HepG2 (cell line): ENCODE results near the gene HSPB8.

Experiments used
- CBX2 ChIP-seq, 2 experiments: fragments of 200-600 bp in 1 of 2; sonication (generic); formaldehyde crosslinking in 1 of 2; IDR thresholded peaks; 2 replicates each; pipeline versions ENCODE4 v1.7.0 to v1.8.1; 2018 to 2022; ENCODE audit warnings: low read depth in 2 of 2, low read length in 1 of 2, mild to moderate bottlenecking in 1 of 2, missing genetic modification reagents in 1 of 2
- JUND ChIP-seq: sonication (generic); formaldehyde crosslinking; IDR thresholded peaks from 2 replicates; pipeline ENCODE4 v1.8.0; 2022; ENCODE audit warnings: mild to moderate bottlenecking, missing genetic modification reagents
- NFE2L2 ChIP-seq: fragments of 150-350 bp; IDR thresholded peaks from 2 replicates; pipeline ENCODE4 v1.6.1; 2014; ENCODE audit warnings: low read length
- POLR2A ChIP-seq, 2 experiments: IDR thresholded peaks; 2 replicates each; pipeline ENCODE4 v1.6.1; 2011; ENCODE audit warnings: low read depth in 2 of 2, low read length in 2 of 2, mild to moderate bottlenecking in 1 of 2, moderate library complexity in 1 of 2; ENCODE audit not compliant: insufficient read depth in 1 of 2
- REPIN1 ChIP-seq: sonication (generic); formaldehyde crosslinking; IDR thresholded peaks from 2 replicates; pipeline ENCODE4 v1.8.0; 2022; ENCODE audit warnings: missing genetic modification reagents, low read depth, mild to moderate bottlenecking, borderline replicate concordance
- ZNF792 ChIP-seq: IDR thresholded peaks from 2 replicates; pipeline ENCODE4 v1.6.1; 2016
- ZNF83 ChIP-seq: sonication (generic); formaldehyde crosslinking; IDR thresholded peaks from 2 replicates; pipeline ENCODE4 v1.4.0; 2020; ENCODE audit warnings: missing genetic modification reagents, mild to moderate bottlenecking, borderline replicate concordance
- ZSCAN20 ChIP-seq: sonication (generic); formaldehyde crosslinking; IDR thresholded peaks from 2 replicates; pipeline ENCODE4 v1.4.0; 2020; ENCODE audit warnings: missing genetic modification reagents, mild to moderate bottlenecking, borderline replicate concordance
- TF ChIP-seq, protein P1 (sequence below): sonication (generic); formaldehyde crosslinking; IDR thresholded peaks from 2 replicates; pipeline ENCODE4 v1.5.0; 2020; ENCODE audit warnings: mild to moderate bottlenecking, missing genetic modification reagents, moderate library complexity
- TF ChIP-seq, protein P2 (sequence below): IDR thresholded peaks from 2 replicates; pipeline ENCODE4 v1.6.1; 2016; ENCODE audit warnings: missing compliant biosample characterization, missing genetic modification reagents, borderline replicate concordance
- TF ChIP-seq, protein P3 (sequence below): sonication (generic); formaldehyde crosslinking; IDR thresholded peaks from 2 replicates; pipeline ENCODE4 v1.5.0; 2020; ENCODE audit warnings: missing genetic modification reagents
- TF ChIP-seq, protein P4 (sequence below): sonication (generic); formaldehyde crosslinking; IDR thresholded peaks from 2 replicates; pipeline ENCODE4 v1.9.0; 2021; ENCODE audit warnings: missing genetic modification reagents, borderline replicate concordance

DNA sequence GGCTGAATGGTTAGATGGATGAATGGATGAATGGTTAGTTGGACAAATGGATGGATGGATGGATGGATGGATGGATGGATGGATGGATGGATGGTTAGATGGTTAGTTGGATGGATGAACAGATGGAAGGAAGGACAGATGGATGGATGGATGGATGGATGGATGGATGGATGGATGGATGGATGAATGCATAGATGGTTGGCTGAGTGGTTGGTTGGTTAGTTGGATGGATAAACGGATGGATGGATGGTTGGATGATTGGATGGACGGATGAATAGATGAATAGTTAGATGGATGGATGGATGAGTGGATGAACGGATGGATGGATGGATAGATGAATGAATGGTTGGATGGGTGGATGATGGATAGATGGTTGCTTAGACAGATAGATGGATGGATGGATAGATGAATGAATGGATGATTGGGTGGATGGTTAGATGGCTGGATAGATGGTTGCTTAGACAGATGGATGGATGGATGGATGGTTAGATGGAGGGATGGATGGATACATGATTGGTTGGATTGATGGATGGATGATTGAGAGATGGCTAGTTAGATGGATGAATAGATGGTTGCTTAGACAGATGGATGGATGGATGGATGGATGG lies 48.8 kb upstream of the HSPB8 start:
- TF ChIP-seq POLR2A (IDR thresholded peaks at IDR 0.05; ENCODE audit: insufficient read depth in 1 of 2, low read depth in 2 of 2, low read length in 2 of 2) (no peak), NFE2L2 (no peak), REPIN1 (CRISPR knock-in tag) (no peak), ZNF83 (CRISPR knock-in tag) (no peak), ZSCAN20 (CRISPR knock-in tag) (no peak), CBX2 (IDR thresholded peaks at IDR 0.05; ENCODE audit: low read depth, low read length) (no peak), CBX2 (CRISPR knock-in tag; IDR thresholded peaks at IDR 0.05; ENCODE audit: low read depth) (no peak), ZNF792 (no peak), JUND (CRISPR knock-in tag) (no peak)
- TF ChIP-seq, protein P1, sequence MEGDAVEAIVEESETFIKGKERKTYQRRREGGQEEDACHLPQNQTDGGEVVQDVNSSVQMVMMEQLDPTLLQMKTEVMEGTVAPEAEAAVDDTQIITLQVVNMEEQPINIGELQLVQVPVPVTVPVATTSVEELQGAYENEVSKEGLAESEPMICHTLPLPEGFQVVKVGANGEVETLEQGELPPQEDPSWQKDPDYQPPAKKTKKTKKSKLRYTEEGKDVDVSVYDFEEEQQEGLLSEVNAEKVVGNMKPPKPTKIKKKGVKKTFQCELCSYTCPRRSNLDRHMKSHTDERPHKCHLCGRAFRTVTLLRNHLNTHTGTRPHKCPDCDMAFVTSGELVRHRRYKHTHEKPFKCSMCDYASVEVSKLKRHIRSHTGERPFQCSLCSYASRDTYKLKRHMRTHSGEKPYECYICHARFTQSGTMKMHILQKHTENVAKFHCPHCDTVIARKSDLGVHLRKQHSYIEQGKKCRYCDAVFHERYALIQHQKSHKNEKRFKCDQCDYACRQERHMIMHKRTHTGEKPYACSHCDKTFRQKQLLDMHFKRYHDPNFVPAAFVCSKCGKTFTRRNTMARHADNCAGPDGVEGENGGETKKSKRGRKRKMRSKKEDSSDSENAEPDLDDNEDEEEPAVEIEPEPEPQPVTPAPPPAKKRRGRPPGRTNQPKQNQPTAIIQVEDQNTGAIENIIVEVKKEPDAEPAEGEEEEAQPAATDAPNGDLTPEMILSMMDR (CRISPR knock-in tag) = no peak
- TF ChIP-seq, protein P2, sequence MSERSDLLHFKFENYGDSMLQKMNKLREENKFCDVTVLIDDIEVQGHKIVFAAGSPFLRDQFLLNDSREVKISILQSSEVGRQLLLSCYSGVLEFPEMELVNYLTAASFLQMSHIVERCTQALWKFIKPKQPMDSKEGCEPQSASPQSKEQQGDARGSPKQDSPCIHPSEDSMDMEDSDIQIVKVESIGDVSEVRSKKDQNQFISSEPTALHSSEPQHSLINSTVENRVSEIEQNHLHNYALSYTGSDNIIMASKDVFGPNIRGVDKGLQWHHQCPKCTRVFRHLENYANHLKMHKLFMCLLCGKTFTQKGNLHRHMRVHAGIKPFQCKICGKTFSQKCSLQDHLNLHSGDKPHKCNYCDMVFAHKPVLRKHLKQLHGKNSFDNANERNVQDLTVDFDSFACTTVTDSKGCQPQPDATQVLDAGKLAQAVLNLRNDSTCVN (CRISPR knock-in tag) = no peak
- TF ChIP-seq, protein P3, sequence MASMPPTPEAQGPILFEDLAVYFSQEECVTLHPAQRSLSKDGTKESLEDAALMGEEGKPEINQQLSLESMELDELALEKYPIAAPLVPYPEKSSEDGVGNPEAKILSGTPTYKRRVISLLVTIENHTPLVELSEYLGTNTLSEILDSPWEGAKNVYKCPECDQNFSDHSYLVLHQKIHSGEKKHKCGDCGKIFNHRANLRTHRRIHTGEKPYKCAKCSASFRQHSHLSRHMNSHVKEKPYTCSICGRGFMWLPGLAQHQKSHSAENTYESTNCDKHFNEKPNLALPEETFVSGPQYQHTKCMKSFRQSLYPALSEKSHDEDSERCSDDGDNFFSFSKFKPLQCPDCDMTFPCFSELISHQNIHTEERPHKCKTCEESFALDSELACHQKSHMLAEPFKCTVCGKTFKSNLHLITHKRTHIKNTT (CRISPR knock-in tag) = no peak
- TF ChIP-seq, protein P4, sequence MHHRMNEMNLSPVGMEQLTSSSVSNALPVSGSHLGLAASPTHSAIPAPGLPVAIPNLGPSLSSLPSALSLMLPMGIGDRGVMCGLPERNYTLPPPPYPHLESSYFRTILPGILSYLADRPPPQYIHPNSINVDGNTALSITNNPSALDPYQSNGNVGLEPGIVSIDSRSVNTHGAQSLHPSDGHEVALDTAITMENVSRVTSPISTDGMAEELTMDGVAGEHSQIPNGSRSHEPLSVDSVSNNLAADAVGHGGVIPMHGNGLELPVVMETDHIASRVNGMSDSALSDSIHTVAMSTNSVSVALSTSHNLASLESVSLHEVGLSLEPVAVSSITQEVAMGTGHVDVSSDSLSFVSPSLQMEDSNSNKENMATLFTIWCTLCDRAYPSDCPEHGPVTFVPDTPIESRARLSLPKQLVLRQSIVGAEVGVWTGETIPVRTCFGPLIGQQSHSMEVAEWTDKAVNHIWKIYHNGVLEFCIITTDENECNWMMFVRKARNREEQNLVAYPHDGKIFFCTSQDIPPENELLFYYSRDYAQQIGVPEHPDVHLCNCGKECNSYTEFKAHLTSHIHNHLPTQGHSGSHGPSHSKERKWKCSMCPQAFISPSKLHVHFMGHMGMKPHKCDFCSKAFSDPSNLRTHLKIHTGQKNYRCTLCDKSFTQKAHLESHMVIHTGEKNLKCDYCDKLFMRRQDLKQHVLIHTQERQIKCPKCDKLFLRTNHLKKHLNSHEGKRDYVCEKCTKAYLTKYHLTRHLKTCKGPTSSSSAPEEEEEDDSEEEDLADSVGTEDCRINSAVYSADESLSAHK (CRISPR knock-in tag) = no peak
